GM18870 (cell line): ENCODE measurements around the gene CYP46A1.
A peak's percentile ranks its signal among the peaks of the same experiment; 100 is the strongest.

ENCODE experiments used
- ATAC-seq: cut with Tn5 transposase; IDR thresholded peaks from one replicate; pipeline ENCODE4 v1.9.1; 2021; ENCODE audit warnings: moderate library complexity; ENCODE audit not compliant: unreplicated experiment

CYP46A1 gene

DNA sequence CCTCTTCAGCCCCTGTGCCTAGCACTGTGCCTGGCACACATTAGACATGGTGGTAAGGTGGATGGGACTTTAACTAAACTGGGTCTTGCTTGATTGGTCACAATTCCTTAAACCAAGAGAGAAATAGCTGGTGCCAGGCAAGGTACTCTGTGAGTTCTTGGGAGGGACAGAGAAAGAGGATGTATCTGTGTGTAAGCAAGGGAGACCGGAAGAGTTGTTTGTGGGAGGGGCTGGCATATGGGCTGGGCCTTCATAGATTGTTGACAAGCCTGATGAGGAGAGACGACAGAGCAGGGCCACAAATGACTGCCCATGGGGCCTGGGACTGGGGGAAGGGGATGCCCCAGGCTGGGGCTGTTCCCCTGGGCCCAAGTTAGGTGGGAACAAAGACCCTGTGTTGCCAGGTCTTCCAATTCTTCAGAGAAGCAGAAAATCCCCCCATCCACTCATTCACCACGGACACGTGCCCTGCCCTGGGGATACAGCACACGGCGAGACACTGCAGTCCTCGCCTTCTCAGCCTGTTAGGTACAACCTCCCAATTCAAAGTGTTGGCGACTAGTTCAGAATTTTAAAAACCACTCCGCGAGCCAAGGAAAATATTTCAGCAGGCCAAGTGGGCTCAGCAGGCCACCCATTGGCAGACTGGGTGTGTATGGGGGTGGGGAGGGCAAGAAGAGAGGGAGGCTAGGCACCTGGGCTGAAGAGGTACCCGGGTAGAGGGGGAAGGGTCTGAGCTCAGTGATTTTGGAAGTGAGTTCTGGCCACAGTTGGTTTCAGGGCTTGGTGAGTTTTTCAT is 11.4 kb upstream of the CYP46A1 start:
- ATAC-seq = peak; percentile 58

DNA sequence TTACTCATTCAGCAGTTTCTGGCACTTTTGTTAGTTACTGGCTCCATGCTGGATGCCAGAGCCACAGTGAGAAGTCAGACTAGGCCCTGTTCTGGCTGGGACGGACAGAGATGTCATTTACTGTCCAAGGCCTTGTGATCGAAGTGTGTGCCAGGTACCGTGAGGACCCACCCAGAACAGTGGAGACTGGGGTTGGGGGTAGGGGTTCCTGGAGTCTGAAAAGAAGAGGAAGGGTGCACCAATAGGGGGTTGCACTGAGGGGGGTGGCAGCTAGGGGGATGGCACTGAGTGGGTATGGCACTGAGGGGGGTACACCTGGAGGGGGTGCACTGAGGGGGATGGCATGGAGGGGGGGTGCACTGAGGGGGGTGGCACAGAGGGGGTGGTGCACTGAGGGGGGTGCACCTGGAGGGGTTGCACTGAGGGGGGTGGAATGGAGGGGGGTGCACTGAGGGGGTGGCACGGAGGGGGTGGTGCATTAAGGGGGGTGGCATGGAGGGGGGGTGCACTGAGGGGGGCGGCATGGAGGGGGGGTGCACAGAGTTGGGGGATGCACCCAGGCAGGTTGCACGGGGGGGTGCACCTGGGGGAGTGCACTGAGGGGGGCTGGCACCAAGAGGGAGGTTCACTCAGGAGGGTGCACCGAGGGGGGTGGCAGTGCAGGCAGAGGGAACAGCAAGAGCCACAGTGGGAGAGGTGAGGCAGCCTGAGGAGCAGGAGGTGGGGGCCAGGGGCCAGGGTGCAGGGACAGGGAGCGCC is 10.6 kb upstream of the CYP46A1 start:
- ATAC-seq = no peak

DNA sequence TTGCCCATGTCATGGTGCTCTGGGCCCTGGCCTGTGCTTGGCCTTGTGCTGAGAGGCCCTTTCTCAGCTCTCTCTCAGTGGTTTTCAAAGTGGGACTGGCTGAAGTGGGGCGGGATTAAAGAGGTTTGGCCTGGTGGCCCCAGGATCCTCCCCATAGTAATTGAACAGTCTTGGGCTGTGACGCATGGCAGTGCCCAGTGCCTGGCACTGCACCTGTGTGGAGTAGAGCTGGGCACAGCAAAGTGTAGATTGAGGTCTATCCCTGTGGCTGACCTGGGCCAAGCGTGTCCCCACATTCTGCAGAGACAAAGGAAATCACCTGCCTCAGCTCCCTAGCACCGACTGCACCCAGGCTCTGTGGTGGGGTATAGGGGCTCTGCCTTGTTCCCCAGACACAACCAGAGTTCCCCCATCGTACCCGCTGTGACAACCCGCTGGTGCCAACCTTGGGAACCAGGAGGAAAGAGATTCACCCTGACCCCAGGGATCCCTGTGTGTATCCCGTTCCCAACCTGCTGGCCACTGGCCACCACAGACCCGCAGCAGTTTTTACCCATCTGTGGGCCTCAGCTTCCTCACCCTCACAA is 9.9 kb upstream of the CYP46A1 start:
- ATAC-seq = no peak

DNA sequence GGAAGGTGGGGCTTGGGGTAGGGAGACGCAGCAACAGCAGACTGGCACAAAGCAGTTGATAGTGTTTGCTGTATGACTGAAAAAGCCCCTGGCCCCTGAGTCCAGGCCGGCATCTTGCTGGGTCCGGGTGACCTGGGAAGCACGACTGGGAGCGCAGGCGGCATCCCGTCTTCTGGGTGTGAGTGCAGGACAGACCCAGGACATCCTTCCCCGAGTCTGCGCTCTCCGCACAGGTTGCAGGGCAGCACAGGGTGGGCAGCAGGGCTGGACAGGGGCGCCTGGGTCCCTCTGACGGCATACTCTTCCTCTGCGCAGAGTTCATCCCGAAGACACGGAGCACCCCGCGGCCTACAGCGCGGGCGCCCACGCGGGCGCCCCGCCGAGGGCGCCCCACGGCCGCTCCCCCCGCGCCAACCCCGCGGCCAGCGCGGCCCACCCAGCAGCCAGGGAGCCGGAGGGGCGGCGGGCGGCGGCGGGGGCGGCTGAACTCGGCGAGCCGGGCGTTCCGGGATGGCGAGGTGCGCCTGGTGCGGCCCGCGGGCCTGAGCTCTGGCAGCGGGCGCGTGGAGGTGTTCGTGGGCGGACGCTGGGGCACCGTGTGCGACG is 9.2 kb upstream of the CYP46A1 start:
- ATAC-seq = no peak

DNA sequence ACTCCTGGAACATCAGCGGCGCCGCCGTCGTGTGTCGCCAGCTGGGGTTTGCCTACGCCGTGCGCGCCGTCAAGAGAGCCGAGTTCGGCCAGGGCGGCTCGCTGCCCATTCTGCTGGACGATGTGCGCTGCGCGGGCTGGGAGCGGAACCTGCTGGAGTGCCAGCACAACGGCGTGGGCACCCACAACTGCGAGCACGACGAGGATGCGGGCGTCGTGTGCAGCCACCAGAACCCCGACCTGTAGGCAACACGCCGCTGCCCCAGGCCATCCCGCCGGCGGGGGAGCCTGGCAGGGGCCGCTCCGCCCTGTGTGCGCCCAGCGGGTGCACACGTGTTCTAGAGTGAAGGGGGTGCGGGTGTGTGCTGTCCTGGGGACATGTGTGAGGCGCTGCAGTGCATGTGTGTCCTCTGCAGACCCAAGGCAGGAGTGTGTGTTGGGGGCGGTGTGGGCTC is 8.7 kb upstream of the CYP46A1 start:
- no peak for ATAC-seq

DNA sequence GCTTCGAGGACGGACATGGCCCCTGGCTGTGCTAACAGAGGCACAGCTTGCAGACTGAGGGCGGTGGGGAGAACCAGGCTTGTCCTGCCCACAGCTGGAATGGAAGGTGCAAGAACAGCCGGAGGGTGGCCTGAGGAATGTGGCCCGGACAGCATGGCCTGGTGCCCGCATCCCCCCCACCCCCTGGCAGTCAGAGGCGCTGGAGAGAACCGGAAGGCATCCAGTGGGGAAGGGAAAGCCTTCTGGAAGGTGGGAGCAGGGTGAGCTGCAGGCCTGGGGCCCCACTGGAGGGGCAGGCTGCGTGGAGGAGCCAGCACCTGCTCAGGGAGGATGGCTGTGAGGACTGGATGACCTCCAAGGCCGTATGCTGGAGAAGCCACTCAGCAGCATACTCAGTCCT is 8.1 kb upstream of the CYP46A1 start:
- ATAC-seq = no peak

DNA sequence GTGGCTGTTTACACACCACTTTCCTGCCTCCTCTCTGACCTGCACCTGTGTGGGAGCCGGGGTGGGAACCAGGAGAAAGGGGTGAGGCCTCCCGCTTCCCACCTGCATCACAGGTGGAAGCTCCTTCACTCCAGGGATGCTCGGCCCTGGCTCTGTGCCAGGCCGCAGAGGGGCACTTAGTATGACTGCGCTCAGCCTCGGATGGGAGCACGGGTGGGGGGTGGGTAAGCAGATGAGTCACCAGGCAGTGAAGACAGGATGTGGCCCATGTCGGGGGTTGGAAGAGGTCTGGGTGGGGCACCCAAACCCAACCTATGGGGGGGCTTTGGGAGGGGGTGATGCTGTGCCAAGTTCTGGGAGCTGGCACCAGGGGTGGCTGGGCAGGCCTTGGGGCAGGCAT is 7.4 kb upstream of the CYP46A1 start:
- ATAC-seq = no peak

DNA sequence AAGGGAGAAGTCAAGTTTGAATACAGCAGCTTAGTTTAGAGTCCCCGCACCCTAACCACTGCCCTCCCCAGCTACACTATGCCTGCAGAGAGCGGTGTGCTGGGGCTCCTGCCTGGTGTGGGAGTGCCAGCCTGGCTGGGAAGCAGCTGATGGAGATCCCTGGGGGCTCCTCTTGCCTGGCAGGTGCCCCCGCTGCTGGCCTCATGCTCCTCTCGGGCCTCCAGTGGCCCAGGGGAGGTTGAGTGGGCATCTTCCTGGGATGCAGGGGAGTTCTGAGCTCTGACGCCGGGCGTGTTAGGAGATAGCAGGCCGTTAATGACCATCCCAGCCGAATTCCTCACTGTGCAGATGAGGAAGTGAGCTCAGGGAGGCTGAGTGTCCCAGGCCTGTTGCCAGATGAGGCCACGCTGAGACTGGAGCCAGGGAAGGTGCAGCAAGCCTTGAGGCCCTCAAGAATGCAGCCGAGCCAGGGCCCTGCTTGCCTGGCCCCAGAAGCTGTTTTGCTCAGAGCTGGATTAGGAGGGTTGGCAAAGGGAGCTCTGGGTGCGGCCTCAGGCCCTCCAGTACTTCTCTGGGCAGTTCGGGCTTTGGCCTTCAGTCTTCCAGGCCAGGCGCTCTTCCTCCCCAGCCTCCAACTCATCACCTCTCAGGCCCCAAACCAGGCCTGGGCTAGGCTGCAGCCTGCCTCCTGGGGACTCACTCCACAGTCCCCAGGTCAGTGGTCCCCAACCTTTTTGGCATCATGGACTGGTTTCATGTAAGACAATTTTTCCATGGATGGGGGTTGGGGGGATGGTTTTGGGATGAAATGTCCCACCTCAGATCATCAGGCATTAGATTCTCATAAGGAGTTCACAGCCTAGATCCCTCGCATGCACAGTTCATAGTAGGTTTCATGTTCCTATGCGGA is 6.6 kb upstream of the CYP46A1 start:
- ATAC-seq = no peak

DNA sequence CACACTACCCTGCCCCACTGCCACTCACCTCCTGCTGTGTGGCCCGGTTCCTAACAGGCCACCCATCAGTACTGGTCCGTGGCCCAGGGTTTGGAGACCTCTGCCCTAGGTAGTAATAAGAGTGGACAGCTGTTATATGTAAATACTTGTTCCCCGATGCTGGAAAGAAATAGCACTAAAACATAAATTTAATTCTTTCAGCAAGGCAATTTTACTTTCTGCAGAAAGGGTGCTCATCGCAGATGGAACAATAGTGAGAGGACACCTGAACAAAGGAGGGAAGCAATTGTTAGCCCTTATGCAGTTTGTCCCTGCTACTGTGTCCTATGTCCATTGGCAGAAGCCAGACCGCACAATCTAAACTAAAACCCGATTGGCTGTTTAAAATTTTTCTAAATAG is 5.9 kb upstream of the CYP46A1 start:
- ATAC-seq = no peak

DNA sequence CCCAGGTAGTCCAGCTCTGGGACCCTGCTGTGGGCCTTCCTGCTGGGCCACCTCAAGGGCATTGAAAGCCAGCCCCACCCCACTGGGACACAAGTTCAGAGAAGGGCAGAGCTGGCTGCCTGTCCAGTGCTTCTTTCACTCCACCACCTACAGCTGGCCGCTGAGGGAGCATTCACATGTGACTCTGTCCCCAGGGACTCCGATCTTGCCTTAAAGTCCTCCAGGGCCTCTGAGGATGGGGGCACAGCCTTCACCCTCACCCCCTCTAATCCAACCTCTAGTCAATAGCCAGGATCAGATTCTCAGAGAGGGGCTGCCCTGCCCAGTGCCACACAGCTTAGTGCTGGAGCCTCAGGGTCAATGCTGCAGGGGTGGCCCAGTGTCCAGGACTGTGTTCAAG is 5.0 kb upstream of the CYP46A1 start:
- ATAC-seq = no peak

DNA sequence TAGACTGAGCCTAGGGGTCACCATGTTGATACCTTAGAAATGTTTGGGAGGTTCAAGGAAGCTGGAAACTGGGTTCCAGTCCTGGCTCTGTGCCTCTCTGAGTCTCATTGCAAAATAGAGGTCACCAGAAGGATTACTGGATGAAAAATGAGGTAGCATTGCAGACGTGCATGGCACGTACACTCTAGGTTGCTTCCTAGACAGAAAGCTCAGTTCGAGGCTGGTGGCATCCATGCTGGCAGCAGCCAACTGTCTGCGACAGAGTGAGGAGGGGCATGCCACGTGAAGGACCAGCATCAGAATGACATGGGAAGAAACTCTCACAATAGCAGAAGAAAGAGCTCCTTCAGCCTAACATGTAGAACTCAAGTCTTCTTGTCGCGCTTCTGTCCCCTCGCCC is 4.6 kb upstream of the CYP46A1 start:
- ATAC-seq = no peak

DNA sequence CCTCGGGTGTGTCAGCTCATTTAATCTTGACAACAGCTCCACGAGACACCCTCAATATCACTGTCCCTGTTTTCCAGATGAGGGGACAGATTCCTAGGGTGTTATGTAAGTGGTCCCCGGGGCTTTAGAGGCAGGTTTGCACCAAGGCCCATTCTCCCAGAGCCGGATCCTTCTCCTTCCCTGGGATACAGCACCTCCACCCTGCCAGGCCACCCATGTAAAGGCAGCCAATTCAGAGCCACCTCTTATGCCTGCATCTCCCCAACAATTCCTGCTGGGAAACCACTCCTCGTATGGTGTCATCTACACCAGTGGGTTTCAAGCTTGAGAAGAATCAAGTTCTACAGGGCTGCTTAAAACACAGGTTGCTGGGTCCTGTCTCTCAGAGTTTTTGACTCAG is 4.1 kb upstream of the CYP46A1 start:
- ATAC-seq = no peak

DNA sequence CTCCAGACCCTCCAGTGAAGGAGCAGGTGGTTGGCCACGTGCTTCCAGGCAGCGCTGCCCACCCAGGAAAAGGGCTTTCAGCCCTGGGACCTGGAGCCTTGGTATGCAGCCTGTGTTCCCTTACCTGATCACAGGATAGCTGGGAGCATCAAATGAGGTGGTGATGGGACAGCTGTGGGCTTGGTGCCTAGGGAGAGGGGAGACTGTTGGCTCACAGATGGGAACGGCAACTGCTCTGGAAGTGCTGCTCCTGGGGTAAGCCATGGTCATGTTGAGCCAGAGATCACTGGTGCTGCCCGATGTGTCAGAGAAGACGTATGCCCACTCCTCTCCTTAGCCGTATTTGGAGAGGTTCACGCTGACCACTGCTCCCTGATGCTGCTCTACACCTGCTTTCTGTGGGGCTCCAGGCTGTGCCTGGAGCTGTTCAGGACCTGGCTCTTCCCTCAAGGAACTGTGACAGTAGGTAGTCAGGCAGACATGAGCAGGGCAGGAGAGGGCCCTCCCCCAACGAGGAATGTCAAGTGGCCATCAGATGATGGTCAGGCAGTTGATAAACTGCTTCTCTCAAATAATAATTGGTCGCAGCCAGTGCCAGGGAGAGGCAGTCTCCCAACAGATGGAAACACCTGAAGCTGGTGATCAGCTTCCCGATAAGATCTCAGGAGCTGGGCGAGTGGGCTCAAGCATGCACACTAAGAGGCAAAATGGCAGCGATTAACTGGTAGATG is 2.8 kb upstream of the CYP46A1 start:
- ATAC-seq = no peak

DNA sequence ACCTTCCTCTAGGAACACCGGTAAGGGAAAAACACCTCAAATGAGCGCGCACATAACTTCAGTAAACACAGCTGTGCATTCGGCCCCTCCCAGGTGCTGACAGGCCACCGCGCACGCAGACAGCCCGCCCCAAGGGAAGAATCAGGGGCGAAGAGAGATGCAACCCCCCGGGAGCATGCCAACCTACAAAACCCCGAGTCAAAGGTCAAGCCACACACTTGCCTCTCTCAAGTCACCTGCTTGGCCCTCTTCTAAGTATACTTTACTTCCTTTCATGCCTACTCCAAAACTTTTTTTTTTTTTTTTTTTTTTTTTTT is 2.3 kb upstream of the CYP46A1 start:
- no peak for ATAC-seq

DNA sequence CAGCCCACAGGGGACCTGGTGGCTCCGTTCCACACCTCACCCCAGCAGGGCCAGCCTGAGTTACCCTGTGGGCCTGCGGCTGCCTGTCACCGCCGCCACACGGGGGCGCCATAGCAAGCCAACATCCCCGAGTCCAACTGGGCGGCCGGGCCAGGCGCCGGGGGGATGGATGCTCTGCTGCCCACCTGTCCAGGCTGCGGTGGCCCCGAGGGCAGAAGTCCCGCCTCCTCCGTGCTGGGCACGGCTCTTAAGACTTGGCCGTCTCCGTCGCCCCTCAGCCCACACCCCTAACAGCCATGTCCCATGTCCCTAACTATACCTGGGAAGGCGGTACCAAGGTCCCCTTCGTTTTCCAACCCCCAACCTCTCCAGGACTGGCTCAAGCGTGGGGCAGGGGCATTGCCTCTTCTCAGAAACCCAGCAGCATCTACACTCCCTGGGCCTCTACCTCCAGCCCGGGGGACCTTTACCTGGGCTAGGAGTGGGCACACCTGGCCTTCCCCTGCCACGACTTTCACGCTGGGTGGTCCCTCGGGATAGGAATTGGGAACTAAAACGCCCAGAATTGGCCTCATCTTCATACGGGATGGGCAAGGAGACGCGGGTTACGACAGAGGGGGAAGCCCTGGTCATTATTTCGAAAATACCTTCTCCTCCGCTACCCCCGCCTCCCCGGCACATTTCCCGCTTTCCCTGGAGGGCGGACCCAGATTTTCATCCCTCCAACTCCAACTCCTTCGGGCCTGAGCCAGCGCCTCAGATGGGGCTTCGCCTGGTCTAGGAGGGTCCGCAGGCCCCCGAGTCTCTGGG is 1.1 kb upstream of the CYP46A1 start:
- ATAC-seq = no peak

DNA sequence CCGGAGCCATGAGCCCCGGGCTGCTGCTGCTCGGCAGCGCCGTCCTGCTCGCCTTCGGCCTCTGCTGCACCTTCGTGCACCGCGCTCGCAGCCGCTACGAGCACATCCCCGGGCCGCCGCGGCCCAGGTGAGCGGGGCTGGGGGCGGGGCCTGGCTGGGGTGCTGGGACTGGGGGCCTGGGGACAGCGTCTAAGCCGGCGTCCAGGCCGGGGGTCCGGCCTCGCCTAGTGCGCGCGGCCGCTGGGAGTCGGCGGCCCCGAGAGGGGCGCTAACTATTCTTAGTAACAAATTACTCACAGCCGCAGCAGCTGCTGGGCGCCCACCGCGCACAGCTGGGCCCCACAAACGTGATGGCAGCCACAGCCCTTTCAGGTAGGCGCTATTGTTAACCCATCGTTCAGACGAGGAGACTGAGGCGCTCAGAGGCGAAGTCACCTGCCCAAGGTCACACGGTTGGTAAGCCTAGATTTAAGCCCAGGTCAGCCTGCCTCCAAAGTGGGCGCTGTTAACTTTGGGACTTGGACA is 374 bp downstream of the CYP46A1 start:
- peak; percentile 15 for ATAC-seq

DNA sequence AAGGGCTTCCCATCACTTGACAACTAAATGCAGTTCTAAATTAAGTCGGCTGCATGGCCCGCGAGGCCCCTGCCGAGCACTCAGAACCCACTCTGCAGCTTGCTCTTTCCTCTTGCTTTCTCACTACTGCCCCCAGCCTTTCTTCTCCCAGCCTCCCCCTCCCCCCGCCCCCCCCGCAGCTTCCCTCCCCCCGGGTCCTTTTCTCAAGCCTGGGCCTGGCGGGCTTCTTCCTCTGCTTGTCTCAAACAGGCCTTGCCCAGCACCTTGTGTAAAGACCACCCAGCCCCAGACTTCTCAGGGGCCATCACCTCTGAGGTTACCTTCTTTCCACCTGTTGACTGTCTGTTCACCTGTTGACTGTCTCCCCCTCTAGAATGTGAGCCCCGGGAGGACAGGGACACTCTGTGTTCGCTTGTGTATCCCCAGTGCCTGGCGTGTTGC is 1.1 kb downstream of the CYP46A1 start:
- no peak for ATAC-seq

DNA sequence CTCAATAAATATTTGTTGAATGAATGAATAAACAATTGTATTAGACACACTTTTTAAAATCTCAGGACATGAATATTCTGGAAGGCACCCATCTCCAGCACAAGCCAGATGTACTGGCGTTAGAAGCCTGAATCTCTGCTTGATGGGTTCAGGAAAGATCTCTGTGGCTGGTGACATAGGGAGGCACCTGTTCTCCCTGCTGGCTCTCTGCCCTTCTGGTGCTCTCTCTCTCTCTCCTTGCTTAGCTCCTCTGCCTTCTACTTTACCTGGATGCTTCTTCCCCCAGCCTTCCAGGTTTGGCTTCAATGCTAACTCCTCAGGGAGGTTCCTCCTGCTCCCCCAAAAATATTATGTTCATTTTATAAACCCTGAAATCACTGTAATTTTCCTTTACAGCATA is 1.5 kb downstream of the CYP46A1 start:
- no peak for ATAC-seq
